ENCODE results near the gene COQ4. TPM values are rescaled to one million over a fixed set of nuclear protein-coding genes. Genes with fewer than 3 reads are reported as not detected.

COQ4 gene
- total and polyA plus RNA-seq, 2 experiments from 2014 or later: 35.3 to 37.0 TPM

DNA sequence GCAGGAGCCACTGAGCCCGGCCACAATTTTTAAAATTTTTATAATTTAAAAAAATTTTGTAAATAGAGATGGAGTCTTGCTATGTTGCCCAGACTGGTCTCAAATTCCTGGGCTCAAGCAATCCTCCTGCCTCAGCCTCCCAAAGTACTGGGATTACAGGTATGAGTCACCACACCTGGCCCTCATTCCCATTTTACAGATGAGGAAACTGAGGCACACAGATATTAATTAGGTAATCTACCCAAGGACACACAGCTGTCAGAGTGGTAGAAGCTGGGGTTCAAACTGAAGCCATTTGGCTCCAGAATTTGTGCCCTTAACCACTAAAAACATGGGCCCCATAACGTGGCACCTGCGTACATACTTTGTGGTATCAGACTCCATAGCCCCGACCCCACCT lies 7.9 kb upstream of the COQ4 start:
- no peaks in the 10 kb centered on the region for H3K9me2 ChIP-seq (ENCODE audit: insufficient read depth)
- peaks cover 58% of the 10 kb centered on the region for H3K36me3 Mint-ChIP-seq (ENCODE audit: low read depth)

DNA sequence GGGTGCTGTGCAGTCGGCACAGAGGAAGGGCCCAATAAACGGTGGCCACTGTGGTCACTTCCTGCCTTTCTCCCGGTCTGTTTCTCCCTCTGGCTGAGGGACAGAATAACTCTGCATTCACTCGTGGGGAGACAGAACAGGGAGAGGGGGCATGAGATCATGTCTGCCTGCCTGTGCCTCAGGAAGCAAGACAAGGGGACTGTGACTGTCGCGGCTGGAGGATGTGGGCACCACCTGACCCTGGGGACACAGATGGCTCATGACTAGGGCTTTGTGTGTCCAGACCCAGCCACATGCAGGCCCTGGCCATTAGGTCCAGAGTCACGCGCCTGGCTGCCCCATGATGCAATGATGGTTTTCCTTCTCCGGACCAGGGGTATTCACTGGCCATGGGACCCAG lies 6.2 kb upstream of the COQ4 start:
- H3K27ac Mint-ChIP-seq: no peak overlapping the region
- H3K27me3 Mint-ChIP-seq (ENCODE audit: insufficient read depth, low read depth, poor library complexity): peaks cover 10% of the 10 kb centered on the region
- no peaks in the 10 kb centered on the region for H3K9me3 Mint-ChIP-seq
- TF ChIP-seq, protein P1, sequence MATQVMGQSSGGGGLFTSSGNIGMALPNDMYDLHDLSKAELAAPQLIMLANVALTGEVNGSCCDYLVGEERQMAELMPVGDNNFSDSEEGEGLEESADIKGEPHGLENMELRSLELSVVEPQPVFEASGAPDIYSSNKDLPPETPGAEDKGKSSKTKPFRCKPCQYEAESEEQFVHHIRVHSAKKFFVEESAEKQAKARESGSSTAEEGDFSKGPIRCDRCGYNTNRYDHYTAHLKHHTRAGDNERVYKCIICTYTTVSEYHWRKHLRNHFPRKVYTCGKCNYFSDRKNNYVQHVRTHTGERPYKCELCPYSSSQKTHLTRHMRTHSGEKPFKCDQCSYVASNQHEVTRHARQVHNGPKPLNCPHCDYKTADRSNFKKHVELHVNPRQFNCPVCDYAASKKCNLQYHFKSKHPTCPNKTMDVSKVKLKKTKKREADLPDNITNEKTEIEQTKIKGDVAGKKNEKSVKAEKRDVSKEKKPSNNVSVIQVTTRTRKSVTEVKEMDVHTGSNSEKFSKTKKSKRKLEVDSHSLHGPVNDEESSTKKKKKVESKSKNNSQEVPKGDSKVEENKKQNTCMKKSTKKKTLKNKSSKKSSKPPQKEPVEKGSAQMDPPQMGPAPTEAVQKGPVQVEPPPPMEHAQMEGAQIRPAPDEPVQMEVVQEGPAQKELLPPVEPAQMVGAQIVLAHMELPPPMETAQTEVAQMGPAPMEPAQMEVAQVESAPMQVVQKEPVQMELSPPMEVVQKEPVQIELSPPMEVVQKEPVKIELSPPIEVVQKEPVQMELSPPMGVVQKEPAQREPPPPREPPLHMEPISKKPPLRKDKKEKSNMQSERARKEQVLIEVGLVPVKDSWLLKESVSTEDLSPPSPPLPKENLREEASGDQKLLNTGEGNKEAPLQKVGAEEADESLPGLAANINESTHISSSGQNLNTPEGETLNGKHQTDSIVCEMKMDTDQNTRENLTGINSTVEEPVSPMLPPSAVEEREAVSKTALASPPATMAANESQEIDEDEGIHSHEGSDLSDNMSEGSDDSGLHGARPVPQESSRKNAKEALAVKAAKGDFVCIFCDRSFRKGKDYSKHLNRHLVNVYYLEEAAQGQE (IDR thresholded peaks at IDR 0.05; ENCODE audit: unreplicated experiment): no peak
- TF ChIP-seq ZNF331 (CRISPR knock-in tag; IDR thresholded peaks at IDR 0.05; ENCODE audit: low read depth) (no peak), EZH2phosphoT487 (IDR thresholded peaks at IDR 0.05; ENCODE audit: unreplicated experiment) (no peak), CREB1 (CRISPR knock-in tag; IDR thresholded peaks at IDR 0.05; ENCODE audit: low read depth) (no peak)
- TF ChIP-seq, protein P2, sequence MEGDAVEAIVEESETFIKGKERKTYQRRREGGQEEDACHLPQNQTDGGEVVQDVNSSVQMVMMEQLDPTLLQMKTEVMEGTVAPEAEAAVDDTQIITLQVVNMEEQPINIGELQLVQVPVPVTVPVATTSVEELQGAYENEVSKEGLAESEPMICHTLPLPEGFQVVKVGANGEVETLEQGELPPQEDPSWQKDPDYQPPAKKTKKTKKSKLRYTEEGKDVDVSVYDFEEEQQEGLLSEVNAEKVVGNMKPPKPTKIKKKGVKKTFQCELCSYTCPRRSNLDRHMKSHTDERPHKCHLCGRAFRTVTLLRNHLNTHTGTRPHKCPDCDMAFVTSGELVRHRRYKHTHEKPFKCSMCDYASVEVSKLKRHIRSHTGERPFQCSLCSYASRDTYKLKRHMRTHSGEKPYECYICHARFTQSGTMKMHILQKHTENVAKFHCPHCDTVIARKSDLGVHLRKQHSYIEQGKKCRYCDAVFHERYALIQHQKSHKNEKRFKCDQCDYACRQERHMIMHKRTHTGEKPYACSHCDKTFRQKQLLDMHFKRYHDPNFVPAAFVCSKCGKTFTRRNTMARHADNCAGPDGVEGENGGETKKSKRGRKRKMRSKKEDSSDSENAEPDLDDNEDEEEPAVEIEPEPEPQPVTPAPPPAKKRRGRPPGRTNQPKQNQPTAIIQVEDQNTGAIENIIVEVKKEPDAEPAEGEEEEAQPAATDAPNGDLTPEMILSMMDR (conservative IDR thresholded peaks at IDR 0.05; ENCODE audit: low read depth in 2 of 2): no peak
- TF ChIP-seq, protein P3, sequence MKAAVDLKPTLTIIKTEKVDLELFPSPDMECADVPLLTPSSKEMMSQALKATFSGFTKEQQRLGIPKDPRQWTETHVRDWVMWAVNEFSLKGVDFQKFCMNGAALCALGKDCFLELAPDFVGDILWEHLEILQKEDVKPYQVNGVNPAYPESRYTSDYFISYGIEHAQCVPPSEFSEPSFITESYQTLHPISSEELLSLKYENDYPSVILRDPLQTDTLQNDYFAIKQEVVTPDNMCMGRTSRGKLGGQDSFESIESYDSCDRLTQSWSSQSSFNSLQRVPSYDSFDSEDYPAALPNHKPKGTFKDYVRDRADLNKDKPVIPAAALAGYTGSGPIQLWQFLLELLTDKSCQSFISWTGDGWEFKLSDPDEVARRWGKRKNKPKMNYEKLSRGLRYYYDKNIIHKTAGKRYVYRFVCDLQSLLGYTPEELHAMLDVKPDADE (IDR thresholded peaks at IDR 0.05): no peak

More for the DNA sequence above, 7.9 kb upstream of the COQ4 start:
- Histone ChIP-seq H3F3A (replicated peaks; ENCODE audit: low read depth) (no peaks in the 10 kb centered on the region), H3K4me3 (no peak overlapping the region), H4K20me1 (replicated peaks; ENCODE audit: insufficient read depth) (no peaks in the 10 kb centered on the region; the same call in 1 of the 2 replicates), H3K27ac (ENCODE audit: low read depth) (no peak overlapping the region), H3K27me3 (ENCODE audit: insufficient read depth) (no peaks in the 10 kb centered on the region), H3K4me1 (ENCODE audit: insufficient read depth) (no peaks in the 10 kb centered on the region), H3K36me3 (ENCODE audit: insufficient read depth) (peaks cover 8% of the 10 kb centered on the region), H2AFZ (no peak overlapping the region), H3K79me2 (replicated peaks; ENCODE audit: insufficient read depth) (no peaks in the 10 kb centered on the region), H3K4me2 (no peak overlapping the region)
- no peak for ATAC-seq
- no peaks in the 10 kb centered on the region; the same call in 2 of the 3 replicates for H3K4me1 Mint-ChIP-seq
- TF ChIP-seq POLR2AphosphoS5 (IDR thresholded peaks at IDR 0.05; ENCODE audit: low read depth): no peak
- TF ChIP-seq ZNF114 (CRISPR knock-in tag; IDR thresholded peaks at IDR 0.05): no peak
- no peak for TF ChIP-seq EZH2phosphoT487 (IDR thresholded peaks at IDR 0.05; ENCODE audit: unreplicated experiment)
- no peak for TF ChIP-seq STAT1 (IDR thresholded peaks at IDR 0.05; ENCODE audit: unreplicated experiment)
- TF ChIP-seq, protein P2 (conservative IDR thresholded peaks at IDR 0.05; ENCODE audit: low read depth in 2 of 2): no peak
- TF ChIP-seq EZH2 (IDR thresholded peaks at IDR 0.05; ENCODE audit: low read depth, unreplicated experiment): no peak
- TF ChIP-seq, protein P1 (IDR thresholded peaks at IDR 0.05; ENCODE audit: unreplicated experiment): no peak
- no peak overlapping the region for H3K27ac Mint-ChIP-seq
- peaks cover 6% of the 10 kb centered on the region for H3K27me3 Mint-ChIP-seq (ENCODE audit: insufficient read depth, low read depth, poor library complexity)
- DNase-seq (ENCODE audit: low spot score): no peak
- no peak overlapping the region for H3K4me3 Mint-ChIP-seq
- no peaks in the 10 kb centered on the region for H3K9me3 Mint-ChIP-seq

More for the DNA sequence above, 6.2 kb upstream of the COQ4 start:
- H3K4me2 ChIP-seq: no peak overlapping the region
- no peak overlapping the region for H2AFZ ChIP-seq
- no peaks in the 10 kb centered on the region; the same call in 1 of the 2 replicates for H3F3A ChIP-seq (replicated peaks; ENCODE audit: low read depth)
- no peak overlapping the region for H3K27ac ChIP-seq (ENCODE audit: low read depth)
- H3K79me2 ChIP-seq (replicated peaks; ENCODE audit: insufficient read depth): peaks cover 4% of the 10 kb centered on the region
- H3K27me3 ChIP-seq (ENCODE audit: insufficient read depth): no peaks in the 10 kb centered on the region
- H4K20me1 ChIP-seq (replicated peaks; ENCODE audit: insufficient read depth): no peaks in the 10 kb centered on the region; the same call in none of the 2 replicates
- DNase-seq (ENCODE audit: low spot score) (no peak), ATAC-seq (no peak)
- Mint-ChIP-seq H3K36me3 (ENCODE audit: low read depth) (peaks cover 42% of the 10 kb centered on the region), H3K4me3 (no peak overlapping the region), H3K4me1 (no peaks in the 10 kb centered on the region; the same call in 2 of the 3 replicates)
- no peaks in the 10 kb centered on the region for H3K9me2 ChIP-seq (ENCODE audit: insufficient read depth)
- no peak overlapping the region for H3K4me3 ChIP-seq
- peaks cover 5% of the 10 kb centered on the region for H3K36me3 ChIP-seq (ENCODE audit: insufficient read depth)
- no peaks in the 10 kb centered on the region; the same call in 1 of the 2 replicates for H3K4me1 ChIP-seq (ENCODE audit: insufficient read depth)
